ENCODE measurements around the gene TYW1B. TPM values are rescaled to one million over a fixed set of nuclear protein-coding genes. Genes with fewer than 3 reads are reported as not detected.
"Not testable (repeated sequence)": the region's sequence is repeated elsewhere in the genome, so short reads cannot be mapped to it uniquely, and the experiment has no call there.

Gene TYW1B
- total RNA-seq, 4 donors from 2014 or later, result 0.99 to 4.3 (median 1.5) TPM

GRCh38 chr7:72635273-72635908 lies 192.6 kb downstream of the TYW1B start:
- intact Hi-C loops (cut with DNase I); H3K9me3 ChIP-seq; DNase-seq (ENCODE audit: extremely low spot score); H3K4me3 ChIP-seq; H3K27me3 ChIP-seq; H3K27ac ChIP-seq (replicated peaks in 1 of 4); H3K4me1 ChIP-seq; H3K36me3 ChIP-seq: not testable (repeated sequence)
- TF ChIP-seq CTCF (IDR thresholded peaks at IDR 0.05), result peak in 2 of 3 experiments; percentile 16 to 22
- WGBS, result 47% methylated on average over 8 of the region's 8 CpGs

- H3K9me3 ChIP-seq; H3K27ac ChIP-seq (replicated peaks in 1 of 4); H3K27me3 ChIP-seq; DNase-seq (ENCODE audit: extremely low spot score); intact Hi-C loops (cut with DNase I); H3K4me1 ChIP-seq; H3K4me3 ChIP-seq; H3K36me3 ChIP-seq: not testable (repeated sequence)
- no CpG with 5 or more reads among the region's 1 CpG for WGBS
These were observed 195.2 kb downstream of the TYW1B start for GRCh38 chr7:72632765-72633292.

- H3K27me3 ChIP-seq; H3K36me3 ChIP-seq; H3K4me3 ChIP-seq; H3K4me1 ChIP-seq; DNase-seq (ENCODE audit: extremely low spot score); intact Hi-C loops (cut with DNase I); H3K9me3 ChIP-seq; H3K27ac ChIP-seq (replicated peaks in 1 of 4): not testable (repeated sequence)
- 91% methylated on average over 1 of the region's 3 CpGs for WGBS
These were observed 199.6 kb downstream of the TYW1B start for GRCh38 chr7:72628375-72628774.

GRCh38 chr7:72626428-72627011 lies 201.5 kb downstream of the TYW1B start:
- H3K9me3 ChIP-seq; H3K27ac ChIP-seq (replicated peaks in 1 of 4); DNase-seq (ENCODE audit: extremely low spot score); H3K4me1 ChIP-seq; H3K4me3 ChIP-seq; intact Hi-C loops (cut with DNase I); H3K36me3 ChIP-seq; H3K27me3 ChIP-seq: not testable (repeated sequence)
- WGBS, result 86% methylated on average over 7 of the region's 7 CpGs

- H3K4me3 ChIP-seq; H3K9me3 ChIP-seq; H3K27me3 ChIP-seq; H3K27ac ChIP-seq (replicated peaks in 1 of 4); DNase-seq (ENCODE audit: extremely low spot score); intact Hi-C loops (cut with DNase I); H3K4me1 ChIP-seq; H3K36me3 ChIP-seq: not testable (repeated sequence)
- 34% methylated on average over 3 of the region's 4 CpGs for WGBS
These were observed 202.1 kb downstream of the TYW1B start for GRCh38 chr7:72625721-72626423.

GRCh38 chr7:72622532-72622931 lies 205.5 kb downstream of the TYW1B start:
- H3K4me1 ChIP-seq, result peaks cover 0 to 6% (median 0%) of the 10 kb centered on the region in 4 donors
- 96% methylated on average over 7 of the region's 8 CpGs for WGBS
- no peaks in the 10 kb centered on the region for H3K9me3 ChIP-seq
- H3K27me3 ChIP-seq, result no peaks in the 10 kb centered on the region
- TF ChIP-seq POLR2A (IDR thresholded peaks at IDR 0.05; ENCODE audit: low read depth) (no peak), EP300 (IDR thresholded peaks at IDR 0.05) (no peak), POLR2AphosphoS5 (IDR thresholded peaks at IDR 0.05) (no peak), CTCF (IDR thresholded peaks at IDR 0.05) (no peak)
- DNase-seq (ENCODE audit: extremely low spot score), result no peak
- intact Hi-C loops (cut with DNase I), result no loop called here
- H3K36me3 ChIP-seq, result no peaks in the 10 kb centered on the region
- no peak overlapping the region for H3K4me3 ChIP-seq
- no peak overlapping the region for H3K27ac ChIP-seq (replicated peaks in 1 of 4)

GRCh38 chr7:72621761-72622187 lies 206.2 kb downstream of the TYW1B start:
- H3K4me1 ChIP-seq; H3K27ac ChIP-seq (replicated peaks in 1 of 4); H3K9me3 ChIP-seq; intact Hi-C loops (cut with DNase I); H3K27me3 ChIP-seq; H3K4me3 ChIP-seq; DNase-seq (ENCODE audit: extremely low spot score); H3K36me3 ChIP-seq: not testable (repeated sequence)
- WGBS, result 65% methylated on average over 3 of the region's 3 CpGs

GRCh38 chr7:72620923-72621322 lies 207.1 kb downstream of the TYW1B start:
- H3K27me3 ChIP-seq; H3K4me1 ChIP-seq; H3K27ac ChIP-seq (replicated peaks in 1 of 4); H3K4me3 ChIP-seq; DNase-seq (ENCODE audit: extremely low spot score); H3K9me3 ChIP-seq; intact Hi-C loops (cut with DNase I); H3K36me3 ChIP-seq: not testable (repeated sequence)
- 92% methylated on average over 2 of the region's 2 CpGs for WGBS

GRCh38 chr7:72618435-72619180 lies 209.4 kb downstream of the TYW1B start:
- DNase-seq (ENCODE audit: extremely low spot score); H3K27ac ChIP-seq (replicated peaks in 1 of 4); H3K9me3 ChIP-seq; H3K4me3 ChIP-seq; H3K27me3 ChIP-seq; H3K4me1 ChIP-seq; intact Hi-C loops (cut with DNase I): not testable (repeated sequence)
- H3K36me3 ChIP-seq, result peaks cover 0 to 13% (median 0%) of the 10 kb centered on the region in 4 donors
- 59% methylated on average over 11 of the region's 11 CpGs for WGBS

GRCh38 chr7:72609761-72610160 lies 218.2 kb downstream of the TYW1B start:
- H3K27ac ChIP-seq (replicated peaks in 1 of 4); H3K9me3 ChIP-seq; H3K4me3 ChIP-seq; intact Hi-C loops (cut with DNase I); H3K4me1 ChIP-seq; DNase-seq (ENCODE audit: extremely low spot score); H3K36me3 ChIP-seq; H3K27me3 ChIP-seq: not testable (repeated sequence)
- 91% methylated on average over 5 of the region's 5 CpGs for WGBS
